ENCODE results near the gene ABCC8.

The ABCC8 gene

GRCh38 chr11:17471501-17471900 lies 5.1 kb downstream of the ABCC8 start:
- in situ Hi-C loops (cut with HindIII; ENCODE audit: low pct_ligation_motif_present, low sequenced_read_pairs): no loop called here
- no peak for TF ChIP-seq CTCF (IDR thresholded peaks at IDR 0.05; ENCODE audit: low read depth, low read length, missing control alignments)
- Histone ChIP-seq H3K36me3 (replicated peaks) (no peaks in the 10 kb centered on the region), H3K27me3 (replicated peaks) (peaks cover 32% of the 10 kb centered on the region), H3K27ac (no peak overlapping the region), H3K4me3 (ENCODE audit: low read depth, low read length) (no peak overlapping the region)
- DNase-seq: no peak

- in situ Hi-C loops (cut with HindIII; ENCODE audit: low pct_ligation_motif_present, low sequenced_read_pairs): no loop called here
- no peaks in the 10 kb centered on the region for H3K36me3 ChIP-seq (replicated peaks)
- no peak for TF ChIP-seq CTCF (IDR thresholded peaks at IDR 0.05; ENCODE audit: low read depth, low read length, missing control alignments)
- H3K27ac ChIP-seq: no peak overlapping the region
- no peak overlapping the region for H3K4me3 ChIP-seq (ENCODE audit: low read depth, low read length)
- H3K27me3 ChIP-seq (replicated peaks): peaks cover 17% of the 10 kb centered on the region
- no peak for DNase-seq
Measured at GRCh38 chr11:17469998-17470397, 6.6 kb downstream of the ABCC8 start.

- no peak for DNase-seq
Measured at GRCh38 chr11:17468122-17468521, 8.5 kb downstream of the ABCC8 start.

GRCh38 chr11:17463546-17464174 lies 13.0 kb downstream of the ABCC8 start:
- DNase-seq: no peak
- Histone ChIP-seq H3K4me3 (ENCODE audit: low read depth, low read length) (no peak overlapping the region), H3K36me3 (replicated peaks) (no peaks in the 10 kb centered on the region), H3K27me3 (replicated peaks) (no peaks in the 10 kb centered on the region), H3K27ac (no peak overlapping the region)
- TF ChIP-seq CTCF (IDR thresholded peaks at IDR 0.05; ENCODE audit: low read depth, low read length, missing control alignments): no peak
- in situ Hi-C loops (cut with HindIII; ENCODE audit: low pct_ligation_motif_present, low sequenced_read_pairs): no loop called here

More at GRCh38 chr11:17468122-17468521, 8.5 kb downstream of the ABCC8 start:
- Histone ChIP-seq H3K27me3 (replicated peaks) (peaks cover 4% of the 10 kb centered on the region), H3K4me3 (ENCODE audit: low read depth, low read length) (no peak overlapping the region), H3K27ac (no peak overlapping the region), H3K36me3 (replicated peaks) (no peaks in the 10 kb centered on the region)
- in situ Hi-C loops (cut with HindIII; ENCODE audit: low pct_ligation_motif_present, low sequenced_read_pairs): no loop called here
- no peak for TF ChIP-seq CTCF (IDR thresholded peaks at IDR 0.05; ENCODE audit: low read depth, low read length, missing control alignments)

GRCh38 chr11:17462940-17463339 lies 13.7 kb downstream of the ABCC8 start:
- Histone ChIP-seq H3K27ac (no peak overlapping the region), H3K36me3 (replicated peaks) (no peaks in the 10 kb centered on the region), H3K4me3 (ENCODE audit: low read depth, low read length) (no peak overlapping the region), H3K27me3 (replicated peaks) (no peaks in the 10 kb centered on the region)
- no peak for DNase-seq
- no peak for TF ChIP-seq CTCF (IDR thresholded peaks at IDR 0.05; ENCODE audit: low read depth, low read length, missing control alignments)
- in situ Hi-C loops (cut with HindIII; ENCODE audit: low pct_ligation_motif_present, low sequenced_read_pairs): no loop called here

- TF ChIP-seq CTCF (IDR thresholded peaks at IDR 0.05; ENCODE audit: low read depth, low read length, missing control alignments): no peak
- Histone ChIP-seq H3K27ac (no peak overlapping the region), H3K27me3 (replicated peaks) (no peaks in the 10 kb centered on the region), H3K36me3 (replicated peaks) (no peaks in the 10 kb centered on the region), H3K4me3 (ENCODE audit: low read depth, low read length) (no peak overlapping the region)
- no peak for DNase-seq
- in situ Hi-C loops (cut with HindIII; ENCODE audit: low pct_ligation_motif_present, low sequenced_read_pairs): no loop called here
Measured at GRCh38 chr11:17460406-17460805, 16.2 kb downstream of the ABCC8 start.

Data from brain microvascular endothelial cell (primary cell).